ENCODE data around the gene CPNE2. TPM values are rescaled to one million over a fixed set of nuclear protein-coding genes. Genes with fewer than 3 reads are reported as not detected.

The CPNE2 gene
- total and polyA plus RNA-seq, 10 of the 15 experiments (the other 5 are each of a cell fraction or from before 2014, with no cell fraction given) = 3.1 to 22.1 (median 9.9) TPM

DNA sequence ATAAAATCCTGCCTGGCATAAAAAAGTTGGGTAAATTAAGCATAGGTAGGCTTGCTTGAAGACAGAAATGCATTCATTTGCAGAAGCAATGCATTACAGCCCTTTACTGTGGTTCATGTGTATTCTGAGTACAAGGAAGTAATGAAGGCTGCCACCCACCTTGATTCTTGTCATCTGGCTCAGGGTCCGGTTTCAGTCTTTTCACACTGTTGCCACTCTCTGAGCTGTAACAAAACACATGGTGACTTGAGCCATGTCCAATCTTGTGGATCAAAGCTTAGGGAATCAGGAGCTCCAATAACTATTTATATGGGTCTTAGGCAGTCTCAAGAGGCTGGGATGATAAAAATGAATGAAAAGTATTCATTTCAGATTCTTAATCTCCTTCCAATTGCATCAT lies 71.5 kb downstream of the CPNE2 start:
- H3K4me1 ChIP-seq (ENCODE audit: control insufficient read depth, insufficient read depth, low read length) = peaks cover 19% of the 10 kb centered on the region
- in situ Hi-C loops (cut with MboI) (no loop called here), intact Hi-C loops (cut with micrococcal nuclease; ENCODE audit: unreplicated experiment) (no loop called here)
- ChIA-PET RAD21 (ENCODE audit: unreplicated experiment) (no interaction called here), CTCF (no interaction called here), SMC1A (ENCODE audit: uncharacterized antibody, unreplicated experiment) (no interaction called here), POLR2A (no interaction called here)
- no peaks in the 10 kb centered on the region for H4K20me1 ChIP-seq (ENCODE audit: control insufficient read depth, insufficient read depth)
- FAIRE-seq = no peak
- WGBS (ENCODE audit: insufficient coverage, insufficient replicate concordance, low lambda C conversion rate, missing lambda C conversion rate) = 100% methylated on average over 1 of the region's 1 CpG
- H3K27me3 ChIP-seq (replicated peaks in 1 of 2; ENCODE audit: control insufficient read depth in 2 of 2, insufficient read depth in 2 of 2, low read length in 1 of 2) = no peaks in the 10 kb centered on the region
- no peak for TF ChIP-seq PAX8 (IDR thresholded peaks at IDR 0.05)
- DNase-seq (ENCODE audit: low read depth, low spot score) = no peak
- H3K9me3 ChIP-seq (replicated peaks; ENCODE audit: control insufficient read depth, insufficient read depth, low read length) = no peaks in the 10 kb centered on the region
- H2AFZ ChIP-seq (ENCODE audit: control insufficient read depth, low read depth, low read length) = no peak overlapping the region
- ATAC-seq = no peak
- no peaks in the 10 kb centered on the region for H3K79me2 ChIP-seq (ENCODE audit: control insufficient read depth, insufficient read depth, low read length)
- H3K27ac ChIP-seq (ENCODE audit: control insufficient read depth, insufficient read depth) = no peak overlapping the region
- H3K4me2 ChIP-seq (ENCODE audit: control insufficient read depth, insufficient read depth) = no peak overlapping the region
- peaks cover 1 to 37% of the 10 kb centered on the region in 2 experiments for H3K36me3 ChIP-seq (ENCODE audit: control insufficient read depth in 2 of 2, insufficient read depth in 2 of 2, low read length in 1 of 2)
- H3K4me3 ChIP-seq = no peak overlapping the region
- BruUV-seq (replicated peaks) = no TSS peak
- H3K9ac ChIP-seq (ENCODE audit: control insufficient read depth, insufficient read depth, low read length) = no peak overlapping the region

DNA sequence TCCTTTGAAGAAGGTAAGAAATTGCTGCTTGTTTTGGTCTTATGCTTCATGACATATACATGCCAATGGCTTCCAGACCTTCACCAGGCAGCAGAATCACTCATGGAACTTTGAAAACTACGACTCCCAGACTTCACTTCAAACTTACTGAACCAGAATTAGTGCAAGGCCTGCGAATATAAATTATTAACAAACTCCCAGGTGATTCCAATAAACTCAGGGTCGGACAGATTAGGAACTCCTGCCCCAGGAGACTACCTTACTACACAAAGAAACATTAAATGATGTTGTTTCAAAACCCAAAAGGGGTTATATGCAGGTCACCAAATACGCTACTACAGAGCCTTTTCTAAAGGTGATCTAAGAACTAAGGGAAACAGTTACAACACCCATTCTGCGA lies 73.1 kb downstream of the CPNE2 start:
- RAD21 ChIA-PET (ENCODE audit: unreplicated experiment) = no interaction called here
- Histone ChIP-seq H3K4me1 (ENCODE audit: control insufficient read depth, insufficient read depth, low read length) (peaks cover 19% of the 10 kb centered on the region), H4K20me1 (ENCODE audit: control insufficient read depth, insufficient read depth) (no peaks in the 10 kb centered on the region), H3K9me3 (replicated peaks; ENCODE audit: control insufficient read depth, insufficient read depth, low read length) (no peaks in the 10 kb centered on the region), H3K36me3 (ENCODE audit: control insufficient read depth in 2 of 2, insufficient read depth in 2 of 2, low read length in 1 of 2) (peaks cover 1 to 38% of the 10 kb centered on the region in 2 experiments), H3K9ac (ENCODE audit: control insufficient read depth, insufficient read depth, low read length) (no peak overlapping the region), H3K4me3 (no peak overlapping the region), H3K27me3 (replicated peaks in 1 of 2; ENCODE audit: control insufficient read depth in 2 of 2, insufficient read depth in 2 of 2, low read length in 1 of 2) (no peaks in the 10 kb centered on the region), H3K4me2 (ENCODE audit: control insufficient read depth, insufficient read depth) (no peak overlapping the region), H3K79me2 (ENCODE audit: control insufficient read depth, insufficient read depth, low read length) (no peaks in the 10 kb centered on the region), H3K27ac (ENCODE audit: control insufficient read depth, insufficient read depth) (no peak overlapping the region), H2AFZ (ENCODE audit: control insufficient read depth, low read depth, low read length) (no peak overlapping the region)
- in situ Hi-C loops (cut with MboI) = loop anchor here (5.0 kb wide), 1 partner anchor 78 kb away; no protein-coding TSS in a partner anchor
- SMC1A ChIA-PET (ENCODE audit: uncharacterized antibody, unreplicated experiment) = no interaction called here
- ATAC-seq (no peak), DNase-seq (ENCODE audit: low read depth, low spot score) (no peak), FAIRE-seq (no peak)
- no TSS peak for BruUV-seq (replicated peaks)
- intact Hi-C loops (cut with micrococcal nuclease; ENCODE audit: unreplicated experiment) = loop anchor here (5.0 kb wide), 1 partner anchor 38 kb away; no protein-coding TSS in a partner anchor
- TF ChIP-seq RFX5 (IDR thresholded peaks at IDR 0.05; ENCODE audit: low read depth, low read length) = no peak
- TF ChIP-seq JUND (IDR thresholded peaks at IDR 0.05; ENCODE audit: low read depth, low read length) = no peak
- no peak for TF ChIP-seq HDAC6 (IDR thresholded peaks at IDR 0.05; ENCODE audit: unreplicated experiment)
- TF ChIP-seq MXI1 (IDR thresholded peaks at IDR 0.05; ENCODE audit: low read depth, low read length) = no peak
- TF ChIP-seq ZZZ3 (IDR thresholded peaks at IDR 0.05; ENCODE audit: control insufficient read depth, insufficient read length, low read depth) = no peak
- TF ChIP-seq NFXL1 (IDR thresholded peaks at IDR 0.05; ENCODE audit: borderline replicate concordance) = no peak
- no peak for TF ChIP-seq PML (IDR thresholded peaks at IDR 0.05; ENCODE audit: low read length)
- 73% methylated on average over 5 of the region's 5 CpGs for WGBS (ENCODE audit: insufficient coverage, insufficient replicate concordance, low lambda C conversion rate, missing lambda C conversion rate)
- CTCF ChIA-PET = no interaction called here
- POLR2A ChIA-PET = no interaction called here
